Keratinocyte (primary cell): ENCODE results near the gene ANKRD1.

ENCODE experiments used
- EZH2 ChIP-seq: IDR thresholded peaks from one replicate; pipeline ENCODE4 v1.6.1; 2012; ENCODE audit warnings: inconsistent platforms, mild to moderate bottlenecking, low read length, moderate library complexity
- TF ChIP-seq, protein P1 (sequence below), 3 experiments: IDR thresholded peaks in 1 of 3; conservative IDR thresholded peaks in 1 of 3; optimal IDR thresholded peaks in 1 of 3; 2 replicates in 2 of 3; 3 replicates in 1 of 3; pipeline versions ENCODE3 to v1.5.1; 2011; ENCODE audit warnings: low read length in 3 of 3, mild to moderate bottlenecking in 3 of 3, moderate library complexity in 2 of 3, control low read depth in 1 of 3, inconsistent platforms in 1 of 3; ENCODE audit not compliant: insufficient read depth in 2 of 3; ENCODE audit errors: extremely low read depth in 1 of 3

DNA sequence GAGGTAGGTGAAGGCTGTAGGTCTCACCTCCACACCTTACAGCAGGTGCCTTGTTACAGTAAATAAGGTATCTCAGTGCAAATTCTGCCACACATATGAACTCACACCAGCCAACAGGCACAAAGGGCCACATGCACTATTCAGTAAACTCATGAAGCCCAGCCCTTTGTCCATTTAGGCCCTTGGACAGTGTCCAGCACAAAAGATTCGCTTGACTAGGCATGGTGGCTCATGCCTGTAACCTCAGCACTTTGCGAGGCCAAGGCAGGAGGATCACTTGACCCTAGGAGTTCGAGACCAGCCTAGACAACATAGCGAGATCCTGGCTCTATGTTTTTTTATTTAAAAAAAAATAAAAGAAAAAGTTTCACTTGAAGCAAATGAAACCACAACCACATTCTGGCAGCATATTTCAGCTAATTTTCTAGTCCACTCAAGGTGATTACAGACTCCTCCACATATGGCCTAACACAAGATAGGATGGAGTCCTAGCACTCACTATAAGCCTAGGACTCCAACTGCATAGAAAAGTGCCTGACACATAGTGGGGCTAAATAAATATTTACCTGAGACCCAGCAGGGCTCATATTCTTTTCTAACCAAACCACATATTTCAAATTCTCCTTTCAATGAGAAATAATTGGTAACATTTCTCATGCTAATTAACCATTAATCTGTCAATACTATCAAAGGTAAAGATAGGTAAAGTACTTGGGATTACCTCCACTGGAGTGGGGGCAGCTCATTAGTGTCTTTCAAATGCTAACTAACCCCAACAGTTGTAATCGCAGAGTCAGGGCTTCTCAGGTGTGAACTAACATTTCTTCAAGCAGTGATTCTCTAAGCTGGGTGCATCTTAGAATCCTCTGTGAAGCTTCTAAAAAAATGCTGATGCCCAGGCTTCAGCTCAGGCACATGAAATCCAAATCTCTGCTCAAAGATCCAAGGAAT lies 4.5 kb upstream of the ANKRD1 start:
- TF ChIP-seq, protein P1, sequence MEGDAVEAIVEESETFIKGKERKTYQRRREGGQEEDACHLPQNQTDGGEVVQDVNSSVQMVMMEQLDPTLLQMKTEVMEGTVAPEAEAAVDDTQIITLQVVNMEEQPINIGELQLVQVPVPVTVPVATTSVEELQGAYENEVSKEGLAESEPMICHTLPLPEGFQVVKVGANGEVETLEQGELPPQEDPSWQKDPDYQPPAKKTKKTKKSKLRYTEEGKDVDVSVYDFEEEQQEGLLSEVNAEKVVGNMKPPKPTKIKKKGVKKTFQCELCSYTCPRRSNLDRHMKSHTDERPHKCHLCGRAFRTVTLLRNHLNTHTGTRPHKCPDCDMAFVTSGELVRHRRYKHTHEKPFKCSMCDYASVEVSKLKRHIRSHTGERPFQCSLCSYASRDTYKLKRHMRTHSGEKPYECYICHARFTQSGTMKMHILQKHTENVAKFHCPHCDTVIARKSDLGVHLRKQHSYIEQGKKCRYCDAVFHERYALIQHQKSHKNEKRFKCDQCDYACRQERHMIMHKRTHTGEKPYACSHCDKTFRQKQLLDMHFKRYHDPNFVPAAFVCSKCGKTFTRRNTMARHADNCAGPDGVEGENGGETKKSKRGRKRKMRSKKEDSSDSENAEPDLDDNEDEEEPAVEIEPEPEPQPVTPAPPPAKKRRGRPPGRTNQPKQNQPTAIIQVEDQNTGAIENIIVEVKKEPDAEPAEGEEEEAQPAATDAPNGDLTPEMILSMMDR (optimal IDR thresholded peaks at IDR 0.05 in 1 of 3, IDR thresholded peaks at IDR 0.05 in 1 of 3, conservative IDR thresholded peaks at IDR 0.05 in 1 of 3; ENCODE audit: extremely low read depth in 1 of 3, insufficient read depth in 2 of 3, low read length in 3 of 3): no peak
- TF ChIP-seq EZH2: no peak
